Endothelial cell of umbilical vein (primary cell): ENCODE measurements around the gene PARVA. TPM values are rescaled to one million over a fixed set of nuclear protein-coding genes. Genes with fewer than 3 reads are reported as not detected.
A peak's percentile ranks its signal among the peaks of the same experiment; 100 is the strongest.

ENCODE experiments used
- BruUV-seq: library from RNA; stranded (reverse); fragments of 400-500 nt; replicated peaks from 2 replicates; lab custom pipeline; 2021; lab: Mats Ljungman, UMichigan
- CTCF ChIA-PET: fragments of 300-600, 350-600 bp; sonication (Branson Sonifier 250); formaldehyde crosslinking; loops from one replicate; lab custom pipeline; 2021; ENCODE audit warnings: antibody characterized with exemption, inconsistent platforms; lab: Charles Lee
- POLR2A ChIA-PET: fragments of 300-600, 350-600 bp; sonication (Branson Sonifier 250); formaldehyde crosslinking; loops from one replicate; lab custom pipeline; 2021; ENCODE audit warnings: antibody characterized with exemption, inconsistent platforms; lab: Charles Lee
- DNase-seq: peaks from one replicate; pipeline ENCODE4 v3.0.0-alpha.2; 2011; ENCODE audit warnings: low read depth, low spot score
- FAIRE-seq: peaks from 2 replicates; lab custom pipeline; 2011; peaks lifted over from hg19 to GRCh38; lab: Jason Lieb, UNC
- H2AFZ ChIP-seq: 2 replicates; pipeline ENCODE4 v1.6.0; 2012; ENCODE audit warnings: low read depth, low read length, control low read depth, inconsistent platforms
- H3K27ac ChIP-seq: 2 replicates; pipeline ENCODE4 v1.5.1; 2011; ENCODE audit warnings: low read depth, mild to moderate bottlenecking, control low read depth, low read length, moderate library complexity; ENCODE audit not compliant: insufficient read depth
- H3K27me3 ChIP-seq, 2 experiments: 2 replicates each; pipeline versions ENCODE4 v1.6.0 to v1.6.1; 2011; ENCODE audit warnings: low read length in 2 of 2, mixed read lengths in 1 of 2; ENCODE audit not compliant: control insufficient read depth in 2 of 2, insufficient read depth in 2 of 2
- H3K36me3 ChIP-seq, 2 experiments: 2 replicates in 1 of 2; 3 replicates in 1 of 2; pipeline ENCODE4 v1.5.1; 2011; ENCODE audit warnings: low read length in 2 of 2, mild to moderate bottlenecking in 1 of 2, moderate library complexity in 1 of 2; ENCODE audit not compliant: control insufficient read depth in 2 of 2, insufficient read depth in 2 of 2; ENCODE audit errors: extremely low read depth in 1 of 2
- H3K4me1 ChIP-seq: 3 replicates; pipeline ENCODE4 v1.5.1; 2011; ENCODE audit warnings: mild to moderate bottlenecking, low read length; ENCODE audit not compliant: control insufficient read depth, insufficient read depth; ENCODE audit errors: extremely low read depth
- H3K4me2 ChIP-seq: 2 replicates; pipeline ENCODE4 v1.6.1; 2011; ENCODE audit warnings: low read length, control low read depth, mixed read lengths; ENCODE audit not compliant: insufficient read depth
- H3K4me3 ChIP-seq, 3 experiments: fragments of 200-600 bp in 1 of 3; sonication (generic), shearing (Covaris generic) in 1 of 3; replicated peaks in 1 of 3; 2 replicates each; pipeline ENCODE4 v1.5.1; 2011 to 2016; ENCODE audit warnings: control low read depth in 3 of 3, low read length in 3 of 3, mild to moderate bottlenecking in 2 of 3, inconsistent platforms in 1 of 3, low read depth in 1 of 3, moderate library complexity in 1 of 3; ENCODE audit not compliant: insufficient read depth in 1 of 3
- H3K79me2 ChIP-seq: 2 replicates; pipeline ENCODE4 v1.6.0; 2012; ENCODE audit warnings: low read length, inconsistent platforms; ENCODE audit not compliant: control insufficient read depth, insufficient read depth
- H3K9ac ChIP-seq: replicated peaks from 2 replicates; pipeline ENCODE3; 2011; ENCODE audit warnings: low read length, control low read depth; ENCODE audit not compliant: insufficient read depth; ENCODE audit errors: extremely low read depth
- H3K9me1 ChIP-seq: replicated peaks from 3 replicates; pipeline ENCODE4 v1.6.0; 2011; ENCODE audit warnings: mild to moderate bottlenecking, low read length; ENCODE audit not compliant: control insufficient read depth, insufficient read depth; ENCODE audit errors: extremely low read depth
- H3K9me3 ChIP-seq: replicated peaks from 2 replicates; pipeline ENCODE4 v1.5.1; 2012; ENCODE audit warnings: low read length, inconsistent platforms; ENCODE audit not compliant: control insufficient read depth, insufficient read depth
- H4K20me1 ChIP-seq: replicated peaks from 2 replicates; pipeline ENCODE3; 2011; ENCODE audit warnings: mild to moderate bottlenecking, low read length; ENCODE audit not compliant: control insufficient read depth, insufficient read depth; ENCODE audit errors: extremely low read depth
- FOS ChIP-seq: IDR thresholded peaks from 2 replicates; pipeline ENCODE4 v1.6.1; 2011; ENCODE audit warnings: mild to moderate bottlenecking, low read length, moderate library complexity, borderline replicate concordance; ENCODE audit not compliant: insufficient read depth
- POLR2A ChIP-seq: IDR thresholded peaks from 2 replicates; pipeline ENCODE4 v1.6.1; 2012; ENCODE audit warnings: low read depth, mild to moderate bottlenecking, control low read depth, low read length
- POLR2AphosphoS5 ChIP-seq: IDR thresholded peaks from 2 replicates; pipeline ENCODE4 v1.6.1; 2012; ENCODE audit warnings: low read depth, mild to moderate bottlenecking, control low read depth, low read length, moderate library complexity; ENCODE audit not compliant: insufficient read depth
- dilution Hi-C: fragments of 300-500 bp; cut with MboI; formaldehyde crosslinking; loops from one replicate; pipeline ENCODE4 v1.15.0; 2019; ENCODE audit warnings: low sequenced_read_pairs; ENCODE audit not compliant: extremely low pct_ligation_motif_present
- intact Hi-C: fragments of 100-400 bp; cut with micrococcal nuclease; formaldehyde crosslinking; loops from one replicate; pipeline ENCODE4 v1.10.0; 2022
- polyA plus RNA-seq, 4 experiments: library from polyadenylated mRNA; depleted of rRNA in 3 of 4; stranded (reverse) in 3 of 4; unstranded in 1 of 4; fragments of >200 nt; gene quantifications; 2 replicates each; pipeline versions ENCODE4 v1.2.1 to v1.2.3, GENCODE V29; 2011 to 2012; ENCODE audit warnings: missing spikeins in 1 of 4
- total RNA-seq: library from RNA; stranded (reverse); gene quantifications from 2 replicates; pipeline ENCODE4 v1.2.3, GENCODE V29; 2021
- TF ChIP-seq, protein P1 (sequence below), 2 donors: IDR thresholded peaks; 1 replicate in 1 of 2; 2 replicates in 1 of 2; pipeline ENCODE4 v1.5.1; 2011; ENCODE audit warnings: low read length in 2 of 2, mild to moderate bottlenecking in 2 of 2, moderate library complexity in 2 of 2, control low read depth in 1 of 2, inconsistent platforms in 1 of 2, low read depth in 1 of 2; ENCODE audit not compliant: insufficient read depth in 1 of 2; ENCODE audit errors: extremely low read depth in 1 of 2

The PARVA gene
- total and polyA plus RNA-seq, 2 donors (not counting 3 experiments of a cell fraction or from before 2014, with no cell fraction given), result 40.6 to 104 TPM

GRCh38 chr11:12525466-12526055 lies 148.2 kb downstream of the PARVA start:
- Histone ChIP-seq H3K27me3 (no peaks in the 10 kb centered on the region), H3K27ac (no peak overlapping the region)

GRCh38 chr11:12526789-12527188 lies 149.4 kb downstream of the PARVA start:
- no TSS peak for BruUV-seq
- Histone ChIP-seq H3K4me3 (no peak overlapping the region), H3K27me3 (no peaks in the 10 kb centered on the region), H2AFZ (no peak overlapping the region), H3K4me2 (no peak overlapping the region), H4K20me1 (no peaks in the 10 kb centered on the region), H3K79me2 (no peaks in the 10 kb centered on the region), H3K9me3 (no peaks in the 10 kb centered on the region), H3K4me1 (no peaks in the 10 kb centered on the region), H3K9ac (no peak overlapping the region), H3K27ac (no peak overlapping the region), H3K36me3 (peaks cover 4 to 11% of the 10 kb centered on the region in 2 experiments), H3K9me1 (no peaks in the 10 kb centered on the region)
- intact Hi-C loops, result no loop called here
- peak; percentile 24 for DNase-seq
- dilution Hi-C loops, result no loop called here
- ChIA-PET POLR2A (no interaction called here), CTCF (interaction anchor here (0.7 to 1.4 kb wide), 6 partner anchors 14 to 362 kb away, joined by 3 to 6 read pairs (median 4); no protein-coding TSS in a partner anchor)
- TF ChIP-seq, protein P1, sequence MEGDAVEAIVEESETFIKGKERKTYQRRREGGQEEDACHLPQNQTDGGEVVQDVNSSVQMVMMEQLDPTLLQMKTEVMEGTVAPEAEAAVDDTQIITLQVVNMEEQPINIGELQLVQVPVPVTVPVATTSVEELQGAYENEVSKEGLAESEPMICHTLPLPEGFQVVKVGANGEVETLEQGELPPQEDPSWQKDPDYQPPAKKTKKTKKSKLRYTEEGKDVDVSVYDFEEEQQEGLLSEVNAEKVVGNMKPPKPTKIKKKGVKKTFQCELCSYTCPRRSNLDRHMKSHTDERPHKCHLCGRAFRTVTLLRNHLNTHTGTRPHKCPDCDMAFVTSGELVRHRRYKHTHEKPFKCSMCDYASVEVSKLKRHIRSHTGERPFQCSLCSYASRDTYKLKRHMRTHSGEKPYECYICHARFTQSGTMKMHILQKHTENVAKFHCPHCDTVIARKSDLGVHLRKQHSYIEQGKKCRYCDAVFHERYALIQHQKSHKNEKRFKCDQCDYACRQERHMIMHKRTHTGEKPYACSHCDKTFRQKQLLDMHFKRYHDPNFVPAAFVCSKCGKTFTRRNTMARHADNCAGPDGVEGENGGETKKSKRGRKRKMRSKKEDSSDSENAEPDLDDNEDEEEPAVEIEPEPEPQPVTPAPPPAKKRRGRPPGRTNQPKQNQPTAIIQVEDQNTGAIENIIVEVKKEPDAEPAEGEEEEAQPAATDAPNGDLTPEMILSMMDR (IDR thresholded peaks at IDR 0.05; ENCODE audit: extremely low read depth in 1 of 2, insufficient read depth in 1 of 2, low read depth in 1 of 2, low read length in 2 of 2), result no peak
- TF ChIP-seq FOS, result peak; percentile 82
- FAIRE-seq, result peak; percentile 64

More at GRCh38 chr11:12525466-12526055, 148.2 kb downstream of the PARVA start:
- intact Hi-C loops (no loop called here), dilution Hi-C loops (no loop called here)
- TF ChIP-seq POLR2A (no peak), POLR2AphosphoS5 (no peak)
- H4K20me1 ChIP-seq, result no peaks in the 10 kb centered on the region
- no peak for DNase-seq
- no peaks in the 10 kb centered on the region for H3K79me2 ChIP-seq
- peaks cover 6 to 11% of the 10 kb centered on the region in 2 experiments for H3K36me3 ChIP-seq
- POLR2A ChIA-PET, result no interaction called here
- FAIRE-seq, result no peak
- no peak overlapping the region for H3K4me3 ChIP-seq
- no peak overlapping the region for H3K4me2 ChIP-seq
- no peak overlapping the region for H3K9ac ChIP-seq
- no peaks in the 10 kb centered on the region for H3K4me1 ChIP-seq
- CTCF ChIA-PET, result interaction anchor here (0.8 to 1.4 kb wide), 3 partner anchors 10 to 194 kb away, joined by 3 to 4 read pairs (median 3); no protein-coding TSS in a partner anchor
- no peaks in the 10 kb centered on the region for H3K9me3 ChIP-seq
- no TSS peak for BruUV-seq
- H2AFZ ChIP-seq, result no peak overlapping the region
- no peaks in the 10 kb centered on the region for H3K9me1 ChIP-seq
